ENCODE results near the gene FAM168A.

Gene FAM168A

DNA sequence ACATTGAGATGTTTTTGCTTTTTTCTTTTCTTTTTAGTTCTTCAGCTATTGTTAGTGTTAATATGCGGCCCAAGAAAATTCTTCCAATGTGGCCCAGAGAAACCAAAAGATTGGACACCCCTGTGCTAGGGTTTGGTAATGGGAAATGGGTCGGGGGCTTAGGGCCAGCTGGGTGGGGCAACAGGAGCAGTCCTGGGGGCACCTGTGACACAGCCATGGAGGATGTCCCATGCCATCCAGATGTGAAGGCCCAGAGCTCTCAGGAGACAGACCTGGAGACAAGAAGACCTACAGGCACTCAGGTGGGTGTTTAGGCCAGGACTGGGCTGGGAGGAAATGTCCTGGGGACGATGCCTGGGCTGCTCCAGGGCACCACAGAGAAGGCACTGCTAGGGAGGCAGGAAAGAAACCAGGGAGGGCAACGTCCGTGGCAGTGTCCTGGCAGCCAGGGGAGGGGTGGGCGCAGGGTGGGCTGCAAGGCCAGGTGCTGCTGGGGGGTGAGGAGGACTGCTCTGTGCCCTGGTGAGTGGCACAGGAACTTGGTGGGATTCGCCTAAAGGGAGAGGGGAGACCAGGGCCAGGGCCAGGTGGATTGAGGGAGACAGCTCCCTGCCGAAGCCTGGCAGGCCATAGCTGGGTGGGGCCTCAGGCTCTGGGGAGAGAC is 200.3 kb downstream of the FAM168A start:
- peak; percentile 33 for DNase-seq

- DNase-seq = peak; percentile 15
Measured at GRCh38 chr11:73396985-73397384, 200.9 kb downstream of the FAM168A start.

- DNase-seq = no peak
Measured at GRCh38 chr11:73396251-73396930, 201.5 kb downstream of the FAM168A start.

DNA sequence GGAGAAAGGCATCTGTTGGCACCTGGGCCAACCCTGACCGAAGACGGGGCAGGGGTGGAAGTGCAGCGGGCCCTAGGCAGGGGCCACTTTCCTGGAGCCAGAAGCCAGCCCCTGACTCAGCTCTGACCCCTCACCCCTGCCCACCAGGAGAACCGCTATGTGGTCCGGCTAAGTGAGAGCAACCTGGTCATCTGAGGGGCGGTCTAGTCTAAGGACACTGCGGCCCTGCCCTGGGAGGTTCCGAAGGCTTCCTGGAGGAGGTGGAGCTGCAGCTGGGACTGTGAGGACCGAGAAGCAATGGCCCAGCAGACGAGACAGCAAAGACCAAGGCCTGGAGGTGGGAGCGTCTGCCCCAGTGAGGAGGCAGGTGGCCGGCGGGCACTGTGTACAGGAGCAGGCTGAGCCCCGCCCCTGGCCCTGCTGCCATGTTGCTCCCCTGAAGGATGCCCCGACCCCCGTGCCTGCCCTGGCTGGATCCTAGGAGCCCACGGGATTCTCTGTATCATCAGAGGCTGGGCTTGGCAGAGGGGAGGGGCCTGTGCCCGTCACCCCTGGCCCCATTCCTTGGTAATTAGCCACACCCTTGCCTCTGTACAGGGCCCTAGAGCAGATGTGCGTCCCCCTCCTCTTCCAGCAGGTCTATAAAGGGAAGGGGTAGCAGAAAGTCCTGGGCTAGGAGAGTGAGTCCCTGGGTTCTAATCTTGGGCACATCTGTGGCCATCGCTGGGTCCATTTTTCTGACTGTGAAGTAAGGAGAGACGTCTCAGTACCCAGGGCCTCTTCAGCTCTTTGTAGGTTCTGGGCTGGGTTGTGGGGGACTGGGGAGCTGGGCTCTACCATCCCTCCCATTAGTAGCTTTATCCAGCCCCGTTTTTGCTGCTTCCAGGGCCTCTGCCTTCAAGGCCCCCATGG is 202.4 kb downstream of the FAM168A start:
- DNase-seq = no peak

DNA sequence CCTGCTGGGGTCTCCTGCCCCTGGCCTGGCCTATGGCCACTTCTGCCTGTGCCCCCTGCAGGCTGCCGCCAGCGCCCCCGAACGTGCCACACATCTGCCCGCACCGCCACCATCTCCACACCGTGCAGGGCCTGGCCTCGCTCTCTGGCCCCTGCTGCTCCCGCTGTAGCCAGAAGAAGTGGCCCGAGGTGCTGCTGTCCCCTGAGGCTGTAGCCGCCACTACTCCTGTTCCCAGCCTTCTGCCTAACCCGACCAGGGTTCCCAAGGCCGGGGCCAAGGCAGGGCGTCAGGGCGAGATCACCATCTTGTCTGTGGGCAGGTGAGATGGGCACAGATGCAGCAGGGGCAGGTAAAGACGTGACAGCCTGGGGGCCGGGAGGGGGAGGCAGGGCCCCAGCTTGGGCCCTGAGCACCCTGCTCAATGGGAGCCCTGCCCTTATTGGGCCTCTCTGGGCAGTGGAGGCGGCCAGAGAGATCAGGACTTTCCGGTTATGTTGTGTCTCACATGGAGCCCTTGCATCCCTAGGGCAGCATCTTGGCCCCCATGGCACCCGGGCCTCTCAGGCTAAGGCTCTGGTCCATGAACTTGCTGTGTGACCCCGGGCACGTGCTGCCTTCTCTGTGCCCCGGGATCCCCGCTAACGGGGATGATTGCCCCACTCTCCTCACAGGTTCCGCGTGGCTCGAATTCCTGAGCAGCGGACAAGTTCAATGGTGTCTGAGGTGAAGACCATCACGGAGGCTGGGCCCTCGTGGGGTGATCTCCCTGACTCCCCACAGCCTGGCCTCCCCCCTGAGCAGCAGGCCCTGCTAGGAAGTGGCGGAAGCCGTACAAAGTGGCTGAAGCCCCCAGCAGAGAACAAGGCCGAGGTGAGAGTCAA is 203.3 kb downstream of the FAM168A start:
- no peak for DNase-seq

DNA sequence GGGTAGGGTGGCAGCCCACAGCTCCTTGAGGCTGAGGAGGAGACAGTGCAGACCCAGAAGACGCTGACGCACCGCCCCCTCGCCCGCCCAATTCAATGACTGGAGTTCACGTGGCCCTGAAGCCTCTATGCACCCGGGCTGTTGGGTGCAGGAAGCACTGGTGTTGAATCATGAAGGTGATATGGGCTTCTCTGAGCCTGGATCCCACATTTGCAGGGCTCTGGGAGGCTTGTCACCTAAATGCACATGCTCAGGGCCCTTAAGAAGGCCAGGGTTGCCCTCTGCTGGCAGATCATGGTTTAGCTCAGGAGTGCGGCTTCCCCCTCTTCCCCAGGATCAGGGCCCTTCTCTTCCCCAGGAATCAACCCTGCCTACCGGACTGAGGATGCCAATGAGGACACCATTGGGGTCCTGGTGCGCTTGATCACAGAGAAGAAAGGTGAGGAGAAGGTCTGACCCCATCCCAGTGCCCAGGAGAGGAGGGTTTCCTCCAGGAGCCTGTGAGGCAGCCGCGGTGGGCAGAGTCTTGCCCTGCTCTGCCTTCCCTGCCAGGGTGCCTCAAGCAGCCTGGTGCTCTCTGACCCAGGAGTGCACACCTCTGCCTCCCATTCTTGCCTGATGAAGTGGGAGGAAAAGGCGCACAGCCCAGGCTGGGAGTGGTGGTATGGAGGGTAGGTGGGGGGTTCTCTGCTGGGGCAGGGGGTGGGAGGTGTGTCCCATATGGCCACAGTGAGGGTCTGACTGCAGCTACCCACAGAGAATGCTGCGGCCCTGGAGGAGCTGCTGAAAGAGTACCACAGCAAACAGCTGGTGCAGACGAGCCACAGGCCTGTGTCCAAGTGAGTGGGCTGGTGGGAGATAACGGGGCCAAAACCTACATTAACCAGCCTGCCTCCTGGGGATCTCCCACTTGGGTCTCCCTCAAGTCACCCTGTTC is 204.2 kb downstream of the FAM168A start:
- DNase-seq = peak; percentile 71

GRCh38 chr11:73393011-73393380 is 204.9 kb downstream of the FAM168A start:
- no peak for DNase-seq

DNA sequence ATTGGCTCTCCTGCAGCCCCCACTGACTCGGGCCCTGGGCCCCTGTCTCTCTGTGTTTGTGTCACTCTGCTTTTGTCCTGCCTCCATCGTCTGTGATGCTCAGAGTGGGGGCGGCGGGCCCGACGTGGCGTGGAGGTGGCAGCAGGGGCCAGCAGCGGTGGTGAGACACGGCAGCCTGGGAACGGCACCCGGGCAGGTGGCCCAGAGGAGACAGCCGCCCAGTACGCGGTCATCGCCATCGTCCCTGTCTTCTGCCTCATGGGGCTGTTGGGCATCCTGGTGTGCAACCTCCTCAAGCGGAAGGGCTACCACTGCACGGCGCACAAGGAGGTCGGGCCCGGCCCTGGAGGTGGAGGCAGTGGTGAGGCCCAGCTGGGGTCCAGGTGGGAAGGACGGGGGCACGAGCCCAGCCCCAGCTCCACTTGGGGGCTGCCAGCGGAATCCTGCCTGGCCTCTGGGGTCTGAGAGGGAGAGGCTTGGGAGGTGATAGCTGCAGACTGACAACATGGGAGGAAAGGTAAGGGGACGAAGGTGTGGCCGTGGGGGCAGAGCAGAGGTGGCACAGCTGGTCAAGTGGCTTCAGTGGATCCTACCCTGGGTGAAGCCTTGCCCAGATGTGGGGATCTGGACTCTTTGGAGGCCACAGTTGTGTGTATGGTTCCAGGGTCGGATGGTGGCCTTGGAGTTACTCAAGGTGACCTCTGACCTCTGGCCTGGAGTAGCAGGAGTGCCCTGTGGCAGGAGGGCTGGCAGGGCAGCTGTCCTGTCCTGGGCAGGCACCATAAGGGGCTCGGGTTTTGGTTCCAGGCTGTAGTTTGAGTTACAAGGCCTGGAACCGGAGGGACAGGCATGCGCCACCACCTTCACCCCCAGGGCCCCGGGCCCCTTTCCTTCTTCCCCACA is 205.6 kb downstream of the FAM168A start:
- DNase-seq = no peak

DNA sequence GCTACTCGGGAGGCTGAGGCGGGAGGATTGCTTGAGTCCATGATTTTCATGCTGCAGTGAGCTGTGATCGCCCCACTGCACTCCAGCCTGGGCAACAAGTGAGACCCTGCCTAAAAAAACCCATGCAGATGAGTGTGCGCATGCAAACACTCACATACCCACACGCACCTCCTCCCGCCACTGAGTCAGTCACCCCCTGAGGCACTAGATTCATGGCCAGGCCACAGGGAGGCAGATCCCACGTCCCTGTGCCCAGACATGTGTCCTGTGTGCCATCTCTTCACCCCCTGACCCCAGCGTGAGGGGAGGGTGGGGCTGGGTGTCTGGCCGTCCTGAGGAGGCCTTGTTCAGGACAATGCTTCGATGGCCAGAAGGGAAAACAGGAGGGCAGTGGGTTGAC is 206.2 kb downstream of the FAM168A start:
- DNase-seq = no peak

GRCh38 chr11:73390601-73391565 is 207.0 kb downstream of the FAM168A start:
- no peak for DNase-seq

- no peak for DNase-seq
Measured at GRCh38 chr11:73389916-73390315, 208.0 kb downstream of the FAM168A start.

GRCh38 chr11:73389134-73389525 is 208.8 kb downstream of the FAM168A start:
- DNase-seq = no peak

- no peak for DNase-seq
Measured at GRCh38 chr11:73388265-73389133, 209.4 kb downstream of the FAM168A start.

GRCh38 chr11:73387594-73388264 is 210.2 kb downstream of the FAM168A start:
- DNase-seq = no peak

- no peak for DNase-seq
Measured at GRCh38 chr11:73386546-73386945, 211.4 kb downstream of the FAM168A start.

DNA sequence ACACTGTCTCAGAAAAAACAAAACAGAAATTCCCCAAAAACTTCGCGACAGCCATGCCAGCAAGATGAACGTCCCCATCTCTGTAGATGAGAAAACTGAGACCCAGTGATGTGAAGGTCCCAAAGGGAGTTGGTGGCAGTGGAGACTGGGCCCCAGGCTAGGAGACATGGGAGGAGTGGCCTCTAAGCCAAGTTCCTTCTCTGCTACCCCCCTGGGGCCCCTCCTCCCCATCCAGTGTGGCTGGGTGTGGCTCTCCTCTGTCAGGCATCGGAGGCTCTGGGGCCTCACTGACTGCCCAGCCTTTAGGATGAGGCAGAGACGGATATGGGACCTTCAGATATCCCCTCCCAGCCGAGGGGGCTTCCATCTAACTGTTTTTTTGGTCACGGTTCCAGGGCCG is 211.9 kb downstream of the FAM168A start:
- DNase-seq = no peak

- peak; percentile 56 for DNase-seq
Measured at GRCh38 chr11:73384872-73385689, 212.8 kb downstream of the FAM168A start.
